Stomach (tissue), 9 donors: ENCODE measurements around the gene PRKAR2B. TPM values are rescaled to one million over a fixed set of nuclear protein-coding genes. Genes with fewer than 3 reads are reported as not detected.

Source experiments
- DNase-seq, 2 donors: peaks; one replicate each; pipeline versions ENCODE4 v3.0.0 to v3.0.0-alpha.2; 2013 to 2019
- H3K27ac ChIP-seq, 5 donors: fragments of 200-600 bp in 4 of 5; sonication (generic) in 4 of 5; one replicate each; pipeline ENCODE4 v1.5.1; 2013 to 2019; ENCODE audit warnings: mild to moderate bottlenecking in 1 of 5, moderate library complexity in 1 of 5
- H3K27me3 ChIP-seq, 3 donors: fragments of 200-600 bp; sonication (generic); one replicate each; pipeline ENCODE4 v1.5.1; 2017 to 2019; ENCODE audit warnings: mixed run types in 1 of 3
- H3K36me3 ChIP-seq, 4 donors: fragments of 200-600 bp; sonication (generic); 1 replicate in 3 of 4; 2 replicates in 1 of 4; pipeline ENCODE4 v1.5.1; 2016 to 2019
- H3K4me1 ChIP-seq, 4 donors: fragments of 200-600 bp; sonication (generic); one replicate each; pipeline ENCODE4 v1.5.1; 2016 to 2019
- H3K4me3 ChIP-seq, 4 donors: fragments of 200-600 bp; sonication (generic) in 3 of 4; one replicate each; pipeline ENCODE4 v1.5.1; 2016 to 2019; ENCODE audit warnings: mild to moderate bottlenecking in 1 of 4
- H3K9me3 ChIP-seq, 4 donors: fragments of 200-600 bp; sonication (generic); one replicate each; pipeline ENCODE4 v1.5.1; 2016 to 2019
- CTCF ChIP-seq, 7 experiments: fragments of 450-650 bp in 4 of 7; fragments of 200-600 bp in 3 of 7; sonication (generic) in 3 of 7; IDR thresholded peaks; one replicate each; pipeline ENCODE4 v1.5.1; 2016 to 2019; ENCODE audit warnings: antibody characterized with exemption in 7 of 7, control low read depth in 2 of 7, mild to moderate bottlenecking in 1 of 7
- EP300 ChIP-seq: sonication (generic); formaldehyde crosslinking; IDR thresholded peaks from one replicate; pipeline ENCODE4 v1.6.1; 2017; ENCODE audit warnings: antibody characterized with exemption
- POLR2A ChIP-seq, 4 donors: fragments of 450-650 bp; IDR thresholded peaks; one replicate each; pipeline ENCODE4 v1.6.1; 2016; ENCODE audit warnings: antibody characterized with exemption in 4 of 4, control low read depth in 2 of 4, mild to moderate bottlenecking in 1 of 4, moderate library complexity in 1 of 4
- POLR2AphosphoS5 ChIP-seq, 3 donors: sonication (generic); formaldehyde crosslinking; IDR thresholded peaks; one replicate each; pipeline ENCODE4 v1.6.1; 2016; ENCODE audit warnings: antibody characterized with exemption in 3 of 3
- WGBS, 5 donors: extraction: QIAGEN DNeasy Blood & Tissue Kit in 3 of 5; methylation state at CpG; one replicate each; pipeline versions ENCODE4 v1.1.5 to v1.1.7; 2013 to 2018; 5-methylcytosine and 5-hydroxymethylcytosine counted together
- intact Hi-C: fragments of 100-400 bp; cut with DNase I; formaldehyde crosslinking; loops from one replicate; pipeline ENCODE4 v1.15.1; 2023; ENCODE audit warnings: low total_unique reads
- polyA plus RNA-seq, 3 donors: library from polyadenylated mRNA; stranded (reverse); fragments of 200-250 nt; gene quantifications; one replicate each; pipeline ENCODE4 v1.2.3, GENCODE V29; 2013
- total RNA-seq, 5 donors: library from RNA; depleted of rRNA; stranded (reverse); fragments of >200 nt; gene quantifications; one replicate each; pipeline versions ENCODE4 v1.1.0 to v1.2.3, GENCODE V29; 2014 to 2016
- donor health status: healthy with polysubstance abuse.
- donor health status: Bipolar disorder and iron deficiency.
- donor health status: healthy.

Gene PRKAR2B
- total and polyA plus RNA-seq, 8 donors: 4.7 to 39.6 (median 15.2) TPM

GRCh38 chr7:107024906-107025305 lies 19.6 kb upstream of the PRKAR2B start:
- peaks cover 0 to 10% (median 3%) of the 10 kb centered on the region in 4 donors for H3K9me3 ChIP-seq
- WGBS, 5 donors: 82 to 91% (median 87%) methylated on average over 2 of the region's 2 CpGs
- TF ChIP-seq POLR2A (IDR thresholded peaks at IDR 0.05): no peak
- TF ChIP-seq CTCF (IDR thresholded peaks at IDR 0.05): no peak
- TF ChIP-seq POLR2AphosphoS5 (IDR thresholded peaks at IDR 0.05): no peak
- TF ChIP-seq EP300: no peak
- no peak overlapping the region for H3K4me3 ChIP-seq
- no peak for DNase-seq
- no peak overlapping the region for H3K27ac ChIP-seq
- no peaks in the 10 kb centered on the region for H3K27me3 ChIP-seq
- H3K4me1 ChIP-seq: no peaks in the 10 kb centered on the region
- no peaks in the 10 kb centered on the region for H3K36me3 ChIP-seq
- intact Hi-C loops: no loop called here

- Histone ChIP-seq H3K27me3 (no peaks in the 10 kb centered on the region), H3K9me3 (peaks cover 0 to 10% (median 3%) of the 10 kb centered on the region in 4 donors), H3K4me3 (no peak overlapping the region), H3K4me1 (no peaks in the 10 kb centered on the region), H3K36me3 (no peaks in the 10 kb centered on the region), H3K27ac (no peak overlapping the region)
- no peak for DNase-seq
- 78 to 94% (median 85%) methylated on average over 2 of the region's 2 CpGs for WGBS, 5 donors
- no peak for TF ChIP-seq EP300
- no peak for TF ChIP-seq CTCF (IDR thresholded peaks at IDR 0.05)
- no peak for TF ChIP-seq POLR2AphosphoS5 (IDR thresholded peaks at IDR 0.05)
- no peak for TF ChIP-seq POLR2A (IDR thresholded peaks at IDR 0.05)
- intact Hi-C loops: no loop called here
Measured at GRCh38 chr7:107025449-107026103, 18.9 kb upstream of the PRKAR2B start.

- Histone ChIP-seq H3K36me3 (no peaks in the 10 kb centered on the region), H3K9me3 (peaks cover 0 to 10% (median 3%) of the 10 kb centered on the region in 4 donors), H3K4me1 (no peaks in the 10 kb centered on the region), H3K4me3 (no peak overlapping the region), H3K27ac (no peak overlapping the region), H3K27me3 (no peaks in the 10 kb centered on the region)
- WGBS, 5 donors: 85 to 94% (median 88%) methylated on average over 5 of the region's 5 CpGs
- DNase-seq: no peak
- TF ChIP-seq EP300 (no peak), POLR2A (IDR thresholded peaks at IDR 0.05) (no peak), CTCF (IDR thresholded peaks at IDR 0.05) (no peak), POLR2AphosphoS5 (IDR thresholded peaks at IDR 0.05) (no peak)
- intact Hi-C loops: no loop called here
Measured at GRCh38 chr7:107026166-107026565, 18.3 kb upstream of the PRKAR2B start.

GRCh38 chr7:107027208-107027607 lies 17.3 kb upstream of the PRKAR2B start:
- H3K9me3 ChIP-seq: peaks cover 0 to 10% (median 3%) of the 10 kb centered on the region in 4 donors
- no peaks in the 10 kb centered on the region for H3K27me3 ChIP-seq
- H3K27ac ChIP-seq: no peak overlapping the region
- H3K4me3 ChIP-seq: no peak overlapping the region
- TF ChIP-seq POLR2A (IDR thresholded peaks at IDR 0.05): no peak
- TF ChIP-seq EP300: no peak
- TF ChIP-seq CTCF (IDR thresholded peaks at IDR 0.05): no peak
- TF ChIP-seq POLR2AphosphoS5 (IDR thresholded peaks at IDR 0.05): no peak
- no peak for DNase-seq
- intact Hi-C loops: no loop called here
- WGBS, 5 donors: 84 to 94% (median 93%) methylated on average over 2 of the region's 2 CpGs
- no peaks in the 10 kb centered on the region for H3K4me1 ChIP-seq
- H3K36me3 ChIP-seq: no peaks in the 10 kb centered on the region
